ENCODE results near the gene KLHL13. TPM values are rescaled to one million over a fixed set of nuclear protein-coding genes. Genes with fewer than 3 reads are reported as not detected.

The KLHL13 gene
- total RNA-seq, 1 experiment from 2014 or later, result 4.2 TPM

GRCh38 chrX:118074196-118074595 lies 42.4 kb downstream of the KLHL13 start:
- Histone ChIP-seq H2AFZ (ENCODE audit: low read depth, low read length, poor library complexity, severe bottlenecking) (no peak overlapping the region), H4K20me1 (ENCODE audit: insufficient read depth) (no peaks in the 10 kb centered on the region), H3K27ac (ENCODE audit: low read depth, low read length) (no peak overlapping the region), H3K79me2 (ENCODE audit: insufficient read depth, low read length) (no peaks in the 10 kb centered on the region), H3K36me3 (ENCODE audit: control insufficient read depth in 1 of 2, insufficient read depth in 2 of 2, low read length in 2 of 2) (no peaks in the 10 kb centered on the region), H3K9me2 (ENCODE audit: insufficient read depth) (no peaks in the 10 kb centered on the region), H3K4me1 (ENCODE audit: control insufficient read depth in 1 of 2, insufficient read depth in 2 of 2, low read length in 2 of 2) (no peaks in the 10 kb centered on the region), H3K4me2 (ENCODE audit: low read length) (no peak overlapping the region), H3K27me3 (ENCODE audit: insufficient read depth, low read length) (no peaks in the 10 kb centered on the region), H3K9ac (ENCODE audit: low read length) (no peak overlapping the region), H3K9me3 (ENCODE audit: control insufficient read depth in 1 of 2, insufficient read depth in 1 of 2, low read depth in 1 of 2, low read length in 2 of 2) (no peaks in the 10 kb centered on the region), H3K4me3 (replicated peaks in 1 of 2; ENCODE audit: low read depth in 1 of 2, low read length in 2 of 2) (no peak overlapping the region)
- TF ChIP-seq ELF1 (IDR thresholded peaks at IDR 0.05; ENCODE audit: borderline replicate concordance, low read depth), result no peak
- no peak for TF ChIP-seq YY1 (IDR thresholded peaks at IDR 0.05; ENCODE audit: extremely low read depth, insufficient replicate concordance, low read depth, low read length)
- TF ChIP-seq SP1 (IDR thresholded peaks at IDR 0.05; ENCODE audit: low read depth), result no peak
- TF ChIP-seq ZBTB33 (IDR thresholded peaks at IDR 0.05; ENCODE audit: extremely low read depth, insufficient replicate concordance, low read length), result no peak
- no peak for TF ChIP-seq CBX3 (IDR thresholded peaks at IDR 0.05; ENCODE audit: low read depth)
- no peak for TF ChIP-seq EZH2phosphoT487 (IDR thresholded peaks at IDR 0.05; ENCODE audit: borderline replicate concordance)
- no peak for TF ChIP-seq CEBPB (IDR thresholded peaks at IDR 0.05; ENCODE audit: low read depth)
- no peak for TF ChIP-seq POLR2AphosphoS5 (IDR thresholded peaks at IDR 0.05; ENCODE audit: low read depth, low read length)
- no peak for TF ChIP-seq POLR2A (IDR thresholded peaks at IDR 0.05; ENCODE audit: borderline replicate concordance, extremely low read depth, insufficient read depth, insufficient read length)
- no peak for TF ChIP-seq MAX (IDR thresholded peaks at IDR 0.05)
- TF ChIP-seq REST (IDR thresholded peaks at IDR 0.05; ENCODE audit: low read depth), result no peak
- no peak for TF ChIP-seq SIN3A (IDR thresholded peaks at IDR 0.05; ENCODE audit: low read depth)
- no peak for TF ChIP-seq SRF (IDR thresholded peaks at IDR 0.05; ENCODE audit: low read depth)
- no peak for TF ChIP-seq TCF7L2 (IDR thresholded peaks at IDR 0.05; ENCODE audit: borderline replicate concordance, extremely low read depth, insufficient read depth, insufficient read length)
- no peak for TF ChIP-seq EGR1 (IDR thresholded peaks at IDR 0.05; ENCODE audit: low read depth)
- ChIA-PET POLR2A (no interaction called here), RAD21 (ENCODE audit: low non-redundant PET in 1 of 2, low total read pairs in 2 of 2, uncharacterized antibody in 2 of 2, unreplicated experiment in 2 of 2) (no interaction called here), CTCF (no interaction called here)
- ATAC-seq, result no peak
- intact Hi-C loops (cut with micrococcal nuclease), result no loop called here
- no TSS peak for BruUV-seq (replicated peaks)
- DNase-seq (ENCODE audit: low read depth, low spot score), result no peak

Measured in HCT116 (cell line).